ENCODE data around the gene VWC2.

Gene VWC2

DNA sequence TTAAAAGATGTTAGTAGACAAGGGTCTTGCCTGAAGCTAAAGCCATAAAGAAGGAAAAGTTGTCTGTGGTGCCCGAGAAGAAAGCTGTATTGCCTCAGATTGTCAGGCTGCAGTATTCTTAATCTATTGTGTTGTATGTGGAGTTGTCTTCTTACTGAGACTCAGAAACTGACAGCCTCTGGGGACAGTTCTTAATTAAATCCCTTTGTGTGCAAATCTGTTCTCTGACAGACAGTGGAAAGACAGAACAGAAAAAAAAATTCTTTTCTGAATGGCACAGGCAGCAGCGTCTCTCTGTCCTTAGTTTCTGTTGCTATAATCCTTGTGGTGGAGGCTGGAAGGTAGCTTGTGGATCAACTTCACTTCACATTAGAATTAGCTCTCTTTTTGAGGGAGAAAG is 16.8 kb downstream of the VWC2 start:
- ChIA-PET POLR2A (no interaction called here), CTCF (interaction anchor here (0.9 to 2.0 kb wide), 3 partner anchors 9 to 789 kb away, joined by 4 to 12 read pairs (median 6); no protein-coding TSS in a partner anchor)
- no peak overlapping the region for H3K27ac ChIP-seq (ENCODE audit: extremely low read depth, low read depth, low read length)
- H3K36me3 ChIP-seq (ENCODE audit: control insufficient read depth in 2 of 2, insufficient read depth in 1 of 2, low read length in 2 of 2): no peaks in the 10 kb centered on the region
- no peaks in the 10 kb centered on the region for H3K4me1 ChIP-seq (ENCODE audit: control insufficient read depth, insufficient read depth, low read length)
- no peaks in the 10 kb centered on the region for H3K9me3 ChIP-seq (ENCODE audit: control insufficient read depth, insufficient read depth, low read depth, low read length)
- TF ChIP-seq, protein P1, sequence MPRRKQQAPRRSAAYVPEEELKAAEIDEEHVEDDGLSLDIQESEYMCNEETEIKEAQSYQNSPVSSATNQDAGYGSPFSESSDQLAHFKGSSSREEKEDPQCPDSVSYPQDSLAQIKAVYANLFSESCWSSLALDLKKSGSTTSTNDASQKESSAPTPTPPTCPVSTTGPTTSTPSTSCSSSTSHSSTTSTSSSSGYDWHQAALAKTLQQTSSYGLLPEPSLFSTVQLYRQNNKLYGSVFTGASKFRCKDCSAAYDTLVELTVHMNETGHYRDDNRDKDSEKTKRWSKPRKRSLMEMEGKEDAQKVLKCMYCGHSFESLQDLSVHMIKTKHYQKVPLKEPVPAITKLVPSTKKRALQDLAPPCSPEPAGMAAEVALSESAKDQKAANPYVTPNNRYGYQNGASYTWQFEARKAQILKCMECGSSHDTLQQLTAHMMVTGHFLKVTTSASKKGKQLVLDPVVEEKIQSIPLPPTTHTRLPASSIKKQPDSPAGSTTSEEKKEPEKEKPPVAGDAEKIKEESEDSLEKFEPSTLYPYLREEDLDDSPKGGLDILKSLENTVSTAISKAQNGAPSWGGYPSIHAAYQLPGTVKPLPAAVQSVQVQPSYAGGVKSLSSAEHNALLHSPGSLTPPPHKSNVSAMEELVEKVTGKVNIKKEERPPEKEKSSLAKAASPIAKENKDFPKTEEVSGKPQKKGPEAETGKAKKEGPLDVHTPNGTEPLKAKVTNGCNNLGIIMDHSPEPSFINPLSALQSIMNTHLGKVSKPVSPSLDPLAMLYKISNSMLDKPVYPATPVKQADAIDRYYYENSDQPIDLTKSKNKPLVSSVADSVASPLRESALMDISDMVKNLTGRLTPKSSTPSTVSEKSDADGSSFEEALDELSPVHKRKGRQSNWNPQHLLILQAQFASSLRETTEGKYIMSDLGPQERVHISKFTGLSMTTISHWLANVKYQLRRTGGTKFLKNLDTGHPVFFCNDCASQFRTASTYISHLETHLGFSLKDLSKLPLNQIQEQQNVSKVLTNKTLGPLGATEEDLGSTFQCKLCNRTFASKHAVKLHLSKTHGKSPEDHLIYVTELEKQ (tag by site-specific recombination; IDR thresholded peaks at IDR 0.05; ENCODE audit: borderline replicate concordance): no peak
- no peak for TF ChIP-seq ZNF549 (tag by site-specific recombination; IDR thresholded peaks at IDR 0.05)
- no peak for TF ChIP-seq ZFP3 (tag by site-specific recombination; IDR thresholded peaks at IDR 0.05; ENCODE audit: low read depth)
- TF ChIP-seq ZNF521 (tag by site-specific recombination; IDR thresholded peaks at IDR 0.05): no peak
- no peak for TF ChIP-seq EGR2 (tag by site-specific recombination; IDR thresholded peaks at IDR 0.05; ENCODE audit: low read depth)
- TF ChIP-seq HOXC10 (CRISPR knock-in tag; IDR thresholded peaks at IDR 0.05): no peak
- TF ChIP-seq, protein P2, sequence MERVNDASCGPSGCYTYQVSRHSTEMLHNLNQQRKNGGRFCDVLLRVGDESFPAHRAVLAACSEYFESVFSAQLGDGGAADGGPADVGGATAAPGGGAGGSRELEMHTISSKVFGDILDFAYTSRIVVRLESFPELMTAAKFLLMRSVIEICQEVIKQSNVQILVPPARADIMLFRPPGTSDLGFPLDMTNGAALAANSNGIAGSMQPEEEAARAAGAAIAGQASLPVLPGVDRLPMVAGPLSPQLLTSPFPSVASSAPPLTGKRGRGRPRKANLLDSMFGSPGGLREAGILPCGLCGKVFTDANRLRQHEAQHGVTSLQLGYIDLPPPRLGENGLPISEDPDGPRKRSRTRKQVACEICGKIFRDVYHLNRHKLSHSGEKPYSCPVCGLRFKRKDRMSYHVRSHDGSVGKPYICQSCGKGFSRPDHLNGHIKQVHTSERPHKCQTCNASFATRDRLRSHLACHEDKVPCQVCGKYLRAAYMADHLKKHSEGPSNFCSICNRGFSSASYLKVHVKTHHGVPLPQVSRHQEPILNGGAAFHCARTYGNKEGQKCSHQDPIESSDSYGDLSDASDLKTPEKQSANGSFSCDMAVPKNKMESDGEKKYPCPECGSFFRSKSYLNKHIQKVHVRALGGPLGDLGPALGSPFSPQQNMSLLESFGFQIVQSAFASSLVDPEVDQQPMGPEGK (tag by site-specific recombination; IDR thresholded peaks at IDR 0.05): no peak
- no peak for TF ChIP-seq ZBTB17 (tag by site-specific recombination; IDR thresholded peaks at IDR 0.05)
- TF ChIP-seq, protein P3, sequence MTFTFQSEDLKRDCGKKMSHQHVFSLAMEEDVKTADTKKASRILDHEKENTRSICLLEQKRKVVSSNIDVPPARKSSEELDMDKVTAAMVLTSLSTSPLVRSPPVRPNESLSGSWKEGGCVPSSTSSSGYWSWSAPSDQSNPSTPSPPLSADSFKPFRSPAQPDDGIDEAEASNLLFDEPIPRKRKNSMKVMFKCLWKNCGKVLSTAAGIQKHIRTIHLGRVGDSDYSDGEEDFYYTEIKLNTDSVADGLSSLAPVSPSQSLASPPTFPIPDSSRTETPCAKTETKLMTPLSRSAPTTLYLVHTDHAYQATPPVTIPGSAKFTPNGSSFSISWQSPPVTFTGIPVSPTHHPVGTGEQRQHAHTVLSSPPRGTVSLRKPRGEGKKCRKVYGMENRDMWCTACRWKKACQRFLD (tag by site-specific recombination; IDR thresholded peaks at IDR 0.05): no peak
- no peak for TF ChIP-seq OSR2 (tag by site-specific recombination; IDR thresholded peaks at IDR 0.05)
- no peak for TF ChIP-seq ZXDB (tag by site-specific recombination; IDR thresholded peaks at IDR 0.05)
- no peak overlapping the region for H3K4me3 ChIP-seq (ENCODE audit: low read depth, low read length)

DNA sequence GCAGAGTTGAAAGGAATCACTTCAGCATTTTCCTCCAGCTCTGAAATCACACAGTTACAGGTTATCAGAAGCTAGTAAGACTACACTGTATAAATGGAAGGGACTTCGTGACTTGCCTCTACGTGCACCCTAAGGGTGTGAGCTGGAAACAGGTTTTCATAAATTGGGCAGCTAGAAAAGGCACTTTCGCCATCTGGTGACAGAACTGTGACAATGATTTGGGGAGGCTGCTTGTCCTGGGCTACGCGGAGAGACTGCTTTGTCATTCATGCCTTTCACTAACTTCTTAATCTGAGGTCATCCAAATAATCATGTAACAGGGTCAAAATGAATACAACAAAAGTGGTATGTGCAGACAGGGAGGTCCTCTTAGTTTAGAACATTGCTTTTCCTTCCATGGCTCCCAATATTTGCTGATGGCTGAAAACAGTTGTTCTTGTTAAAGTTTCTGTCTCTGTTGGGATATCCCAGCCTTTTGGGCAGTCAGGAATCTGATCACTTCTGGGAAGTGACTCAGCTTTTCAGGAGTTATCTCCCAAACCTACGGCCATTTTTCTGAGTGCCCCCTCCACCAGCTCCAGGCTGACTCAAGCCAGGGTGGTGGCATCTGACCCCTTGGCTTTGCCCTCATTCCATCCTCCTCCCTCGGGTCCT is 17.8 kb downstream of the VWC2 start:
- H3K36me3 ChIP-seq (ENCODE audit: control insufficient read depth in 2 of 2, insufficient read depth in 1 of 2, low read length in 2 of 2): no peaks in the 10 kb centered on the region
- TF ChIP-seq ZNF654 (tag by site-specific recombination; IDR thresholded peaks at IDR 0.05; ENCODE audit: low read depth) (peak; percentile 23), ZNF777 (tag by site-specific recombination; IDR thresholded peaks at IDR 0.05; ENCODE audit: borderline replicate concordance) (no peak)
- ChIA-PET CTCF (interaction anchor here (1.1 to 2.0 kb wide), 3 partner anchors 14 to 1491 kb away, joined by 4 to 12 read pairs (median 6); no protein-coding TSS in a partner anchor), POLR2A (no interaction called here)
- H3K4me3 ChIP-seq (ENCODE audit: low read depth, low read length): no peak overlapping the region
- H3K4me1 ChIP-seq (ENCODE audit: control insufficient read depth, insufficient read depth, low read length): no peaks in the 10 kb centered on the region
- no peak overlapping the region for H3K27ac ChIP-seq (ENCODE audit: extremely low read depth, low read depth, low read length)
- H3K9me3 ChIP-seq (ENCODE audit: control insufficient read depth, insufficient read depth, low read depth, low read length): no peaks in the 10 kb centered on the region

DNA sequence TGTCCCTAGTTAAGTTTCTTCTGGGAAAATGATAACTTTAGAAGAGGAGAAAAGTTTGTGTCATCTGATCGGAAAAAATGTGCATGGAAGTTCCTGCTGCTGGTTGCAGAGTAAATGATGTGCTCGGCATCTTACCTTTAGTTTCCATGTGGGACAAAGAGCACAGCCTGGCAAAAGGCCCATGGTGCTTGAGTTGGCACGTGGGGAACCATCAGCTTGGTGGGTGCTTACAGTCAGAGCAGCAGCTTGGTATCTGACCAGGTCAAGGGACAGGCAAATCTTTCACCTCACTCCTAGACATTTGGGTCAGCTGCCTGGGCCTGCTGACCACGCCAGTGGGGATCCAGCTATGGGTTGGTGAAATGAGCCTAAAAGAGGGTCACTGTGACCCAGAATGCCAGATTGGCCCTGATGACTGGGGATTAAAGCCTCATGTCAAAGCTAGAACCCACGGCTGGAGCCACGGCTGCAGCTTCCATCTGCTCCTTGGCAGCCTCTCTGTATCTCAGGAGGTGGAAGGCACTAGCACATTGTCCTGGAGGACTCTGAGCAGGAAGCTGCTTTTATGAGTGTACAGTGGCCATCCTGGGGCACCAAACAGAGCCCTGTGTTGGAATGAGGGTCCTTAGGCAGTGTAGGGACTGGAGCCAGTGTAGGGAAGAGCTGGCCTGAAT is 24.7 kb downstream of the VWC2 start:
- H3K36me3 ChIP-seq (ENCODE audit: control insufficient read depth in 2 of 2, insufficient read depth in 1 of 2, low read length in 2 of 2): no peaks in the 10 kb centered on the region
- CTCF ChIA-PET: interaction anchor here (0.6 kb wide), 1 partner anchor 1117 kb away, joined by 3 read pairs; no protein-coding TSS in a partner anchor
- POLR2A ChIA-PET: no interaction called here
- no peak for TF ChIP-seq ZNF366 (tag by site-specific recombination; conservative IDR thresholded peaks at IDR 0.05)
- TF ChIP-seq, protein P1 (tag by site-specific recombination; IDR thresholded peaks at IDR 0.05; ENCODE audit: borderline replicate concordance): no peak
- no peak for TF ChIP-seq ZNF549 (tag by site-specific recombination; IDR thresholded peaks at IDR 0.05)
- TF ChIP-seq, protein P4, sequence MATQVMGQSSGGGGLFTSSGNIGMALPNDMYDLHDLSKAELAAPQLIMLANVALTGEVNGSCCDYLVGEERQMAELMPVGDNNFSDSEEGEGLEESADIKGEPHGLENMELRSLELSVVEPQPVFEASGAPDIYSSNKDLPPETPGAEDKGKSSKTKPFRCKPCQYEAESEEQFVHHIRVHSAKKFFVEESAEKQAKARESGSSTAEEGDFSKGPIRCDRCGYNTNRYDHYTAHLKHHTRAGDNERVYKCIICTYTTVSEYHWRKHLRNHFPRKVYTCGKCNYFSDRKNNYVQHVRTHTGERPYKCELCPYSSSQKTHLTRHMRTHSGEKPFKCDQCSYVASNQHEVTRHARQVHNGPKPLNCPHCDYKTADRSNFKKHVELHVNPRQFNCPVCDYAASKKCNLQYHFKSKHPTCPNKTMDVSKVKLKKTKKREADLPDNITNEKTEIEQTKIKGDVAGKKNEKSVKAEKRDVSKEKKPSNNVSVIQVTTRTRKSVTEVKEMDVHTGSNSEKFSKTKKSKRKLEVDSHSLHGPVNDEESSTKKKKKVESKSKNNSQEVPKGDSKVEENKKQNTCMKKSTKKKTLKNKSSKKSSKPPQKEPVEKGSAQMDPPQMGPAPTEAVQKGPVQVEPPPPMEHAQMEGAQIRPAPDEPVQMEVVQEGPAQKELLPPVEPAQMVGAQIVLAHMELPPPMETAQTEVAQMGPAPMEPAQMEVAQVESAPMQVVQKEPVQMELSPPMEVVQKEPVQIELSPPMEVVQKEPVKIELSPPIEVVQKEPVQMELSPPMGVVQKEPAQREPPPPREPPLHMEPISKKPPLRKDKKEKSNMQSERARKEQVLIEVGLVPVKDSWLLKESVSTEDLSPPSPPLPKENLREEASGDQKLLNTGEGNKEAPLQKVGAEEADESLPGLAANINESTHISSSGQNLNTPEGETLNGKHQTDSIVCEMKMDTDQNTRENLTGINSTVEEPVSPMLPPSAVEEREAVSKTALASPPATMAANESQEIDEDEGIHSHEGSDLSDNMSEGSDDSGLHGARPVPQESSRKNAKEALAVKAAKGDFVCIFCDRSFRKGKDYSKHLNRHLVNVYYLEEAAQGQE (tag by site-specific recombination; IDR thresholded peaks at IDR 0.05): no peak

More for the DNA sequence above, 24.7 kb downstream of the VWC2 start:
- no peak overlapping the region for H3K27ac ChIP-seq (ENCODE audit: extremely low read depth, low read depth, low read length)
- no peaks in the 10 kb centered on the region for H3K4me1 ChIP-seq (ENCODE audit: control insufficient read depth, insufficient read depth, low read length)
- no peaks in the 10 kb centered on the region for H3K9me3 ChIP-seq (ENCODE audit: control insufficient read depth, insufficient read depth, low read depth, low read length)
- no peak overlapping the region for H3K4me3 ChIP-seq (ENCODE audit: low read depth, low read length)

Data from HEK293 (cell line).